Neural progenitor cell (in vitro differentiated cells): ENCODE results near the gene DNMT3B. TPM values are rescaled to one million over a fixed set of nuclear protein-coding genes. Genes with fewer than 3 reads are reported as not detected.
"Not testable (repeated sequence)": the region's sequence is repeated elsewhere in the genome, so short reads cannot be mapped to it uniquely, and the experiment has no call there.

Experiments used
- DNase-seq: peaks from one replicate; pipeline ENCODE4 v3.0.0-alpha.2; 2016; ENCODE audit warnings: low spot score
- H2AFZ ChIP-seq: fragments of 200-600 bp; sonication (generic); replicated peaks from 2 replicates; pipeline ENCODE4 v1.6.1; 2016; ENCODE audit warnings: antibody characterized with exemption
- H3F3A ChIP-seq: fragments of 200-600 bp; sonication (generic); 2 replicates; pipeline ENCODE4 v1.6.1; 2016; ENCODE audit warnings: antibody characterized with exemption, low read depth
- H3K27ac ChIP-seq: fragments of 200-600 bp; sonication (generic); 2 replicates; pipeline ENCODE4 v1.5.1; 2016; ENCODE audit warnings: mild to moderate bottlenecking
- H3K27me3 ChIP-seq: fragments of 200-600 bp; sonication (generic); 2 replicates; pipeline ENCODE4 v1.6.1; 2016; ENCODE audit warnings: mild to moderate bottlenecking, moderate library complexity
- H3K36me3 ChIP-seq: fragments of 200-600 bp; sonication (generic); 2 replicates; pipeline ENCODE4 v1.5.1; 2016
- H3K4me1 ChIP-seq: fragments of 200-600 bp; sonication (generic); 2 replicates; pipeline ENCODE4 v1.6.1; 2016; ENCODE audit warnings: mixed run types
- H3K4me2 ChIP-seq: fragments of 200-600 bp; sonication (generic); 2 replicates; pipeline ENCODE4 v1.6.1; 2016
- H3K4me3 ChIP-seq: fragments of 200-600 bp; sonication (generic); 2 replicates; pipeline ENCODE4 v1.5.1; 2016
- H3K79me2 ChIP-seq: fragments of 200-600 bp; sonication (generic); 2 replicates; pipeline ENCODE4 v1.6.1; 2016; ENCODE audit warnings: low read depth
- H3K9ac ChIP-seq: fragments of 200-600 bp; sonication (generic); 2 replicates; pipeline ENCODE4 v1.6.1; 2016
- H3K9me3 ChIP-seq: fragments of 200-600 bp; sonication (generic); 2 replicates; pipeline ENCODE4 v1.5.1; 2016; ENCODE audit warnings: low read depth
- H4K20me1 ChIP-seq: fragments of 200-600 bp; sonication (generic); 2 replicates; pipeline ENCODE4 v1.6.1; 2016; ENCODE audit warnings: low read depth
- H3K27ac Mint-ChIP-seq: 3 replicates; pipeline ENCODE4 v1.8.0; 2021; ENCODE audit warnings: mixed read lengths
- H3K27me3 Mint-ChIP-seq: 2 replicates; pipeline ENCODE4 v1.8.0; 2022; ENCODE audit warnings: low read depth, mild to moderate bottlenecking, inconsistent platforms, moderate library complexity, mixed read lengths; ENCODE audit not compliant: insufficient read depth
- H3K36me3 Mint-ChIP-seq: 3 replicates; pipeline ENCODE4 v1.8.0; 2021; ENCODE audit warnings: mixed read lengths
- H3K4me1 Mint-ChIP-seq: 3 replicates; pipeline ENCODE4 v1.8.0; 2021; ENCODE audit warnings: mixed read lengths
- H3K4me3 Mint-ChIP-seq: 3 replicates; pipeline ENCODE4 v1.8.0; 2021; ENCODE audit warnings: mild to moderate bottlenecking, moderate library complexity, mixed read lengths
- H3K9me3 Mint-ChIP-seq: 3 replicates; pipeline ENCODE4 v1.8.0; 2020; ENCODE audit warnings: mixed read lengths
- CTCF ChIP-seq: fragments of 200-600 bp; sonication (generic); IDR thresholded peaks from 2 replicates; pipeline ENCODE4 v1.5.1; 2017; ENCODE audit warnings: antibody characterized with exemption, mild to moderate bottlenecking
- EZH2 ChIP-seq: fragments of 200-600 bp; sonication (generic); IDR thresholded peaks from 2 replicates; pipeline ENCODE4 v1.6.1; 2017; ENCODE audit warnings: antibody characterized with exemption, mild to moderate bottlenecking, moderate library complexity
- EZH2phosphoT487 ChIP-seq: fragments of 200-600 bp; sonication (generic); IDR thresholded peaks from 2 replicates; pipeline ENCODE4 v1.6.1; 2017; ENCODE audit warnings: antibody characterized with exemption
- total RNA-seq: library from RNA; depleted of rRNA; stranded (reverse); fragments of >200 nt; gene quantifications from 2 replicates; pipeline ENCODE4 v1.2.3, GENCODE V29; 2015; ENCODE audit warnings: low replicate concordance

Gene DNMT3B
- total RNA-seq, 1 donor from 2014 or later: 114 TPM

DNA sequence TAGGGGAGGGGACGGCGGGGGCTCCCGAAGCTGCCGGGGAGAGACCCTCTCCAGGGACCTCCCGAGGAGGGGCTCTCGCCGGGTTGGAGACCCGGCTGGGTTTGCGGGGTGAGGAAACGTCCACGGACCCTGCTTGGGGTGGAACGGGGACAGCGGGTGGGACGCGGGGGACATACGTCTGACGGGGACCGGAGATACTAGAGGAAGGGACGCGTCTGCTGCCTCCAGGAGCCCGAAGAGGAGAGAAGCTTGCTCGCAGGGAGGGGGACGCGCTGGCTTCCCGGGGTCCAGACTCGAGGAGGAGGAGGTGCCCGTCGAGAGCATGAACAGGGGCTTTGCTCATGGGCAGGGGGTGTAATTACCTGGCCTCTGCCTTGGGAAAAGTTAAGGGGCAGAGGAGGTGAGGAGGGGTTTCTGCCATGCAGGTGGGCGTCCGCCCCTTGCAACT lies 593 bp downstream of the DNMT3B start:
- Histone ChIP-seq H3K4me3 (peak overlapping the region; percentile 99), H3K79me2 (peaks cover 53% of the 10 kb centered on the region), H2AFZ (no peak overlapping the region), H4K20me1 (peaks cover 38% of the 10 kb centered on the region), H3K4me2 (peak overlapping the region; percentile 89), H3K9ac (peak overlapping the region; percentile 69), H3K27me3 (no peaks in the 10 kb centered on the region), H3K36me3 (no peaks in the 10 kb centered on the region), H3K9me3 (no peaks in the 10 kb centered on the region), H3K4me1 (peaks cover 26% of the 10 kb centered on the region), H3K27ac (peak overlapping the region; percentile 47), H3F3A (peaks cover 38% of the 10 kb centered on the region)
- Mint-ChIP-seq H3K27ac (peak overlapping the region; percentile 63), H3K36me3 (peaks cover 2% of the 10 kb centered on the region), H3K4me3 (peak overlapping the region; percentile 97), H3K27me3 (peaks cover 5% of the 10 kb centered on the region), H3K4me1 (peaks cover 27% of the 10 kb centered on the region), H3K9me3 (no peaks in the 10 kb centered on the region)
- TF ChIP-seq CTCF (no peak), EZH2phosphoT487 (no peak), EZH2 (no peak)
- peak; percentile 62 for DNase-seq

GRCh38 chr20:32763202-32764004 lies 1.2 kb downstream of the DNMT3B start:
- no peak overlapping the region for H3K27ac ChIP-seq
- no peak overlapping the region for H2AFZ ChIP-seq
- peak; percentile 58 for DNase-seq
- H3K9me3 ChIP-seq: no peaks in the 10 kb centered on the region
- H3K4me1 ChIP-seq: peaks cover 26% of the 10 kb centered on the region
- H3K9me3 Mint-ChIP-seq: no peaks in the 10 kb centered on the region
- H3K36me3 Mint-ChIP-seq: peaks cover 2% of the 10 kb centered on the region
- peak overlapping the region; percentile 97 for H3K4me3 Mint-ChIP-seq
- no peaks in the 10 kb centered on the region for H3K36me3 ChIP-seq
- peaks cover 45% of the 10 kb centered on the region for H4K20me1 ChIP-seq
- no peaks in the 10 kb centered on the region for H3K27me3 ChIP-seq
- peaks cover 5% of the 10 kb centered on the region for H3K27me3 Mint-ChIP-seq
- peaks cover 27% of the 10 kb centered on the region for H3K4me1 Mint-ChIP-seq
- H3K27ac Mint-ChIP-seq: no peak overlapping the region
- peak overlapping the region; percentile 69 for H3K9ac ChIP-seq
- H3K79me2 ChIP-seq: peaks cover 59% of the 10 kb centered on the region
- peak overlapping the region; percentile 89 for H3K4me2 ChIP-seq
- peak overlapping the region; percentile 99 for H3K4me3 ChIP-seq
- no peak for TF ChIP-seq EZH2
- TF ChIP-seq EZH2phosphoT487: no peak
- no peak for TF ChIP-seq CTCF
- H3F3A ChIP-seq: peaks cover 38% of the 10 kb centered on the region

- Histone ChIP-seq H3K4me1 (peaks cover 26% of the 10 kb centered on the region), H3K79me2 (peaks cover 68% of the 10 kb centered on the region), H3F3A (peaks cover 33% of the 10 kb centered on the region), H3K27ac (peak overlapping the region; percentile 59), H4K20me1 (peaks cover 52% of the 10 kb centered on the region), H3K9ac (peak overlapping the region; percentile 9), H3K9me3 (no peaks in the 10 kb centered on the region), H2AFZ (no peak overlapping the region), H3K4me3 (peak overlapping the region; percentile 99), H3K36me3 (no peaks in the 10 kb centered on the region), H3K27me3 (no peaks in the 10 kb centered on the region), H3K4me2 (peak overlapping the region; percentile 89)
- peaks cover 2% of the 10 kb centered on the region for H3K36me3 Mint-ChIP-seq
- no peaks in the 10 kb centered on the region for H3K9me3 Mint-ChIP-seq
- TF ChIP-seq CTCF (no peak), EZH2phosphoT487 (no peak)
- peaks cover 27% of the 10 kb centered on the region for H3K4me1 Mint-ChIP-seq
- peaks cover 5% of the 10 kb centered on the region for H3K27me3 Mint-ChIP-seq
- peak; percentile 75 for DNase-seq
- H3K27ac Mint-ChIP-seq: no peak overlapping the region
- peak overlapping the region; percentile 97 for H3K4me3 Mint-ChIP-seq
Measured at GRCh38 chr20:32764005-32764960, 2.1 kb downstream of the DNMT3B start.

DNA sequence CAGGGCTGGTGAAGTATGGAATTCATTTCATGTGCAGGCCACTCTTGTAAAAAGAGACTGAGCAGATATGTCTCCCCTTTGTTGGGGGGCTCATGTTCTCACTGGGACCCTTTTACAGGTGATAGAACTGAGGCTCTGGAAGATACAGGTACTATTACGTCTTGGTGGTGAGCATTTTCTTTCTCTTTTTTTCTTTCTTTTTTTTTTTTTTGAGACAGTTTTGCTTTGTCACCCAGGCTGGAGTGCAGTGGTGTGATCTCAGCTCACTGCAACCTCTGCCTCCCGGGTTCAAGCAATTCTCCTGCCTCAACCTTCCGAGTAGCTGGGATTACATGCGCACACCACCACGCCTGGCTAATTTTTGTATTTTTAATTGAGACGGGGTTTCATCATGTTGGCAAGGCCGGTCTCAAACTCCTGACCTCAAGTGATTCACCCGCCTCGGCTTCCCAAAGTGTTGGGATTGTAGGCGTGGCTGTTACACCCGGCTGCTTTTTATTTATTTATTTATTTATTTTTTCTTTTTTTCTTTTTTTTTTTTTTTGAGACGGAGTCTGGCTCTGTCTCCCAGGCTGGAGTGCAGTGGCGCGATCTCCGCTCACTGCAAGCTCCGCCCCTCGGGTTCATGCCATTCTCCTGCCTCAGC lies 3.2 kb downstream of the DNMT3B start:
- Histone ChIP-seq H3F3A (peaks cover 33% of the 10 kb centered on the region), H3K4me1 (peaks cover 26% of the 10 kb centered on the region), H3K4me3 (peak overlapping the region; percentile 99), H4K20me1 (peaks cover 63% of the 10 kb centered on the region), H3K4me2 (peak overlapping the region; percentile 89), H3K79me2 (peaks cover 79% of the 10 kb centered on the region)
- H3K36me3 ChIP-seq, H3K36me3 Mint-ChIP-seq, DNase-seq, H3K9ac ChIP-seq, H3K9me3 ChIP-seq, H3K27ac ChIP-seq, H2AFZ ChIP-seq, H3K27me3 Mint-ChIP-seq, H3K27me3 ChIP-seq, H3K27ac Mint-ChIP-seq, H3K4me3 Mint-ChIP-seq, H3K9me3 Mint-ChIP-seq: not testable (repeated sequence)
- H3K4me1 Mint-ChIP-seq: peaks cover 27% of the 10 kb centered on the region
